A673 (cell line): Measurements from ENCODE around the gene GBF1.

Source experiments
- EZH2 ChIP-seq: fragments of 200-600 bp; sonication (generic); IDR thresholded peaks from 2 replicates; pipeline ENCODE4 v1.6.1; 2017; ENCODE audit warnings: borderline replicate concordance, low read depth, mild to moderate bottlenecking, mixed read lengths, antibody characterized with exemption, low read length; ENCODE audit not compliant: poor library complexity, severe bottlenecking
- TF ChIP-seq, protein P1 (sequence below): fragments of 300-800, 200-600 bp; sonication (generic); conservative IDR thresholded peaks from 2 replicates; pipeline ENCODE4 v1.5.1; 2017; ENCODE audit warnings: low read depth, mild to moderate bottlenecking, antibody characterized with exemption, low read length, moderate library complexity, mixed read lengths

DNA sequence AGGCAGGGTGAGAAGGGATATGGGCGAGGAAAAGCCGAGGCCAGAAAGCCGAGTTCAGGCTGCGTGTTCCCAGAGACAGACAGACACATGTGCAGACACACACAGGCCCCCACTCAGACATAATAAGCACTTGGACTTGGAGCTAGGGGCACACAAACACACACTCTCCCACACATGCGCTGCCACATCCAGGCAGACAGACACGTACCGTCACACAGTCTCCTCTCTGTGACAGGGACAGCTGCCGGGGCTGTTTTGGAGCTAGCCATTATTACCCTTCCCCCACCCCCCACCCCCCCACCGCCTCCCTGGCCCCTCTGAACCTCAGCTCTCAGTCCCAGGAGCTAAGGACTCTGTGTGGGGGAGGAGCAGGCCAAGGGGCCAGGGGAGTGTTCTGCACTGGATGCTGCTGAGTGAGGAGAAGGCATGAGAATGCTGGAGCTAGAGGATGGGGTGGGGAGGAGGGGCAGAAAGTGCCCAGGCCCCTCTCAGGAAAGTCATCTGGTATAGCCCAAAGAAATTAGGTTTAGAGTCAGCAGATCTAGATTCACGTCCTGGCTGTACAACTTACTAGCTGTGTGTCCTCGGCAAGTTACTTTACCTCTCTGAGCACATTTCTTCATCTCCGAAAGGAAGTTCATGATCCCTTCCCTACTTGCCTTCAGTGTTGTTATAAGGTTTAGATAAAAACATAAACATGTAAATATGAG is 10.3 kb upstream of the GBF1 start:
- TF ChIP-seq, protein P1, sequence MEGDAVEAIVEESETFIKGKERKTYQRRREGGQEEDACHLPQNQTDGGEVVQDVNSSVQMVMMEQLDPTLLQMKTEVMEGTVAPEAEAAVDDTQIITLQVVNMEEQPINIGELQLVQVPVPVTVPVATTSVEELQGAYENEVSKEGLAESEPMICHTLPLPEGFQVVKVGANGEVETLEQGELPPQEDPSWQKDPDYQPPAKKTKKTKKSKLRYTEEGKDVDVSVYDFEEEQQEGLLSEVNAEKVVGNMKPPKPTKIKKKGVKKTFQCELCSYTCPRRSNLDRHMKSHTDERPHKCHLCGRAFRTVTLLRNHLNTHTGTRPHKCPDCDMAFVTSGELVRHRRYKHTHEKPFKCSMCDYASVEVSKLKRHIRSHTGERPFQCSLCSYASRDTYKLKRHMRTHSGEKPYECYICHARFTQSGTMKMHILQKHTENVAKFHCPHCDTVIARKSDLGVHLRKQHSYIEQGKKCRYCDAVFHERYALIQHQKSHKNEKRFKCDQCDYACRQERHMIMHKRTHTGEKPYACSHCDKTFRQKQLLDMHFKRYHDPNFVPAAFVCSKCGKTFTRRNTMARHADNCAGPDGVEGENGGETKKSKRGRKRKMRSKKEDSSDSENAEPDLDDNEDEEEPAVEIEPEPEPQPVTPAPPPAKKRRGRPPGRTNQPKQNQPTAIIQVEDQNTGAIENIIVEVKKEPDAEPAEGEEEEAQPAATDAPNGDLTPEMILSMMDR, result no peak
- TF ChIP-seq EZH2, result no peak
